HG03442 (cell line): ENCODE measurements around the gene AK9.
"Not testable (repeated sequence)": the region's sequence is repeated elsewhere in the genome, so short reads cannot be mapped to it uniquely, and the experiment has no call there.

ENCODE experiments used
- ATAC-seq: cut with Tn5 transposase; IDR thresholded peaks from one replicate; pipeline ENCODE4 v1.9.1; 2021; ENCODE audit warnings: mild to moderate bottlenecking, moderate library complexity; ENCODE audit not compliant: unreplicated experiment

The AK9 gene

DNA sequence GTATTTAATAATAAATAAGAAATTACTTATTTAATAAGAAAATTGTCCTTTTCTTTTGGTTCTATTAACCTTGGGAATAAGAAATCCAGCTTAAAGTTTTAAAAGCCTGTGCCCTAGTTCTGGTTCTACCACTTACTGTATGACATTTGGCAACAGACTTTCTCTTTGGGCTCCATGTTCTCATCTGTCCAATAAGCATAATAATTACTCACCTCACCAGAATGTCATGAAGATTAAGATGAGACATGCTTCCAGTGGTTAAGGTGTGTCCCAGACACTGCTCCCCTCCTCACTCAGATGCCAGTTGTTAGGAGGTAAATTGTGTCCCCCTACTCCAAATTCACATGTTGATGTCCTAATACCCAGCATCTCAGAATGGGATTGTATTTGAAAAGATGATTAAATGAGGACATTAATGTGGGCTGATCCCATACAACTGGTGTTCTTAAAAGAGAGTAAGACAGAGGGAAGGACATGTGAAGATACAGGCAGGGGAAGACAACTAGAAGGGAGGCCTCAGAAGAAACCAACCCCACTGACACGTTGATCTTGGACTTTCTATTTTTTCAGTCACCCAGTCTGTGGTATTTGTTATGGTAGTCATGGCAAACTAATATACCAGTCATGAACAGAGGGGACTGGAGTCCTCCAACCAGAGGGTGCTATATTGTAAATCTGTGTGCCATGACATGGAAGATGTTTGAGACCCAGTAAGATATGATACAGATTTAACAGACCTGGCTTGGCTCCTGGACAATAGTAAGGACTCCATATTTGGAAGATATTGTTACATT lies 229.1 kb downstream of the AK9 start:
- ATAC-seq: no peak

DNA sequence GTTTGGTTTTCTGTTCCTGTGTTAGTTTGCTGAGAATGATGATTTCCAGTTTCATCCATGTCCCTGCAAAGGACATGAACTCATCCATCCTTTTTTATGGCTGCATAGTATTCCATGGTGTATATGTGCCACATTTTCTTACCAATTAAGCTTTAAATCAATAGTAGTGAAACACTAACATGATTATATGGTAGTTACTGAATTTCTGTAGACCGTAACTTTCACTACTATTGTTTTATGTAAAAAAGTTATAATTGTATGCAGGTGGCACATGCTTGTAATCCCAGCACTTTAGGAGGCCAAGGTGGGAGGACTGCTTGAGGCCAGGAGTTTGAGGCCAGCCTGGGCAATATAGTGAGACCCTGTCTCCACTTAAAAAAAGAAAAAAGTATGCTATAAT lies 229.8 kb downstream of the AK9 start:
- ATAC-seq: not testable (repeated sequence)

DNA sequence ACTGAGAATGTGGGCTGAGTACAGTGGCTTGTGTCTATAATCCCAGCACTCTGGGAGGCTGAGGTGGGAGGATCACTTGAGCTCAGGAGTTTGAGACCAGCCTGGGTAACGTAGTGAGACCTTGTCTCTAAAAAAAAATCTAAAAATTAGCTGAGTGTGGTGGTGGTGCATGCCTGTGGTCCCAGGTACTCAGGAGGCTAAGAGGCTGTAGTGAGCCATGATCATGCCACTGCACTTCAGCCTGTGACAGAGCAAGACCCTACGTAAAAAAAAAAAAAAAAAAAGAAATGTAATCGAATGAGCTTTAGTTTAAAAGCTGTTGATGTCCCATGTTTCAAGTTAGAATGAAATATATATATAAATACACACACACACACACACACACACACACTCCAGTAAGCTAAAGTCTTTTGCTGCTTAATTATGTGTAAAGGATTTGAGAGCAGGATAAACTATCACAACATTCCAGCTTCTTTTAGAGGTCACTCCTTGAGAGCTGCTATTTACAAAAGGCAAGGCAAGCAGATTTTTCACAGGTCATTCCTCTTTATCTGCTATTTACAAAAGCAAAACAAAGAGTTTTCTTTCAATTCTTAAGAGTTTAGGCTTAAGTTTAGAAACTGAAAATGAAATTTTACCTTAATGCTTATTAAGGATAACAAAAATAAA lies 230.7 kb downstream of the AK9 start:
- no peak for ATAC-seq

DNA sequence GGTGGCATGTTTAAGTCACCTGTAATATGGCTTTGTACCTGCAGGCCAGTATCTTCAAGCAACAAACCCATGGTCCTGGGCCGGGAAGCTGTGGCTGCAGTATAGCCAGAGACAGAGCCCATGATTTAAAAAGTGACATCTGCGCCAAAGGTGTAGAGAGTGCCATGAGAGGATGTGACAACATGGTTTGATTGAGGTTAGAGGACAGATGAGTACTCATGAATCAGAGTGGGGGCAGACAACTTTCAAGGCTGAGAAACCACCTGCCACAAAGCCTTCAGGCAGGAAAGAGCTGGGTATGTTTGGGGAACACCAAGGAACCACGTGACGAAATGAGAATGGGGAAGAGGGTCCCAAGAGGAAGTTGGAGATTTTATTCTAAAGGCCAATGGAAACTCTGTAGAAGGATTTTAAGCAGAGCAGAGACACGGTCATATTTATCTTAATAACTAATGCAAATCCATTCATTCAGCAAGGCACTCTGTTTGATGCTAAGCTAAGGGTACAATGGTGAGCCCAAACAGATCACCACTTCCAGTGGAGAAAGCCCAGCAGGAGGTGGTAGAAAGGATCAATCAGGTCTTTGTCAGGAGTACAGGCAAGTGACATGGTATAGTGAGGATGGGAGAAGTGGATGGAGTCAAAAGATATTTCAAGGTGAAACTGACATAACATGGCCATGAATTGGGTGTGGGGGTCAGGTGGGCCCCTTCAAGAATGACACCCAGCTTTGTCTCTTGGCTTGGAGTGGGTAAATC lies 232.0 kb downstream of the AK9 start:
- ATAC-seq: peak; percentile 31

DNA sequence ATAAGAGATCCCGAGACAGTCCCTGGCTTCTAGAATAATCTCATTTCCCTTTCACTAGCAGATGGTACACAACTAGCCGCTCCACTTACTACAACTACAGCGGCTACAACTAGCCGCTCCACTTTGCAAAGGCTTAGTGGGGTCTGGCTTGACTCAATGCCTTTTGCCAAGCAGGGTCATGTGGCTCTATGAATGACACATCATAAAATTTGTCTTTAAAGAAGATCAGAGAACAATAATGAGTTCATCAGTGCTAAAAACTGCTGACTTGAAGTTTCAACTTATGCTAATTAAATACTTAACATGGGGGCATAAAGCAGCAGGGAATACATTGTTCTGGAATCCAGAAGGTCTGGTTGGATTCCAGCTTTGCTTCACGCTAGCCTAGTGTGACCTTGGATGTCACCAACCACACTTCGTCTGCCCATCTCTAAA lies 233.4 kb downstream of the AK9 start:
- ATAC-seq: no peak

DNA sequence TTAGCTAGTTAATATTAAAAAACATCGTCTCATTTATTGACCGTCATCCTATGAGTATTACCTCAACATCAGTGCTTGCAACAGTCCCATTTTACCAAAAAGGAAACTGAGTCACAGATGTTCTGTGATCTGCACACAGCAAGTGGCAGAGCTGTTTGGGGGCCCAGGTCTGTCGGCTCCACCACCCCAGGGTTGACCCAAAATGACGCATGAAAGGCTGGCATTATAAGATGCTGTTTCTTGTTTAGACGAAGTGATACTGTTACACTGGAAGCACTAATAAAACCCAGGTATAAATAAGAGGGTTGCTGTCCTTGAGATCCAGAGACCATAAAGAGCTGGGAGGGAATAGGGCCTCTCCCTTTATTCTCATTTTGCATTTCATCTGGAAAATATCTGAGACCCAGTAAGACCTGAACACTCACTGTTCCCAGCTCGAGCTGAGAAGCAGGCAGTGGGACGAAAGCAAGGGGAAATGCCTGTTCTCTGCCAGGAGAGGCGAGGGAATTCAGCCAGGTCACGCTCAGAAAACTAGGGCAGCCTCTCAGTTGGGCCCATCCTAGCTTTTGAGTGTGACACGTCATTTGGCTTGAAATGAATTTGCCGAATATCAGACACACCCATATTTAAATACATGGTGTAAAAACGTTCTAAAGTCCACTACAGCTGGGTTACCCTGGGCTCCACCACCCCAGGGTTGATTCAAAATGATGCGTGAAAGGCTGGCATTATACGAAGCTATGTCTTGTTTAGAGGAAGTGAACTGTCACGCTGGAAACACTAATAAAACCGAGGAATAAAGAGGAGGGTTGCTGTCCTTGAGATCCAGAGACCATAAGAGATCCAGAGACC lies 234.1 kb downstream of the AK9 start:
- ATAC-seq: no peak

DNA sequence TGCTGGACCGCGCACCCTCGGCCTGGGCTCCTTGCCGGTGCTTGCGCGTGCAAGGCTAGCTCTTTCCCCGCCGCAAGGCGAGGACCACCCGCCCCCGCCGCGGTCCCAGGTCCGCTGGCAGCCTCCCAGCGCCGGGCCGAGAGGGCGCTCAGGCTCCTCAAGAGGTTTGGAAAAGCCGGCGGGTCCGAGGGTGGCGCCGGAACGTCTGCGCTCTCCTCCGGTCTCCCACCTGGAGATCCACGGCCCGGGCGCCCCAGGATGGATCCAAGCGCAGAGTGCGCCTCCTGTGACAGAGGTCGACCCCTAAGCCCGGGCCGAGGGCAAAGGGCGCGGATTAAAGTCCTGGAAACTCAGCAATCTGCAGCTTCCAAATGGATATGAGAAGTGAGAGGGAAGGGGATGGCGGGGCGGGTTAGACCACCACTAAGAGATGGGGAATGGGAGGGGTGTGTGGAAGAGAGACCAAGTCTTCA lies 234.9 kb downstream of the AK9 start:
- no peak for ATAC-seq

DNA sequence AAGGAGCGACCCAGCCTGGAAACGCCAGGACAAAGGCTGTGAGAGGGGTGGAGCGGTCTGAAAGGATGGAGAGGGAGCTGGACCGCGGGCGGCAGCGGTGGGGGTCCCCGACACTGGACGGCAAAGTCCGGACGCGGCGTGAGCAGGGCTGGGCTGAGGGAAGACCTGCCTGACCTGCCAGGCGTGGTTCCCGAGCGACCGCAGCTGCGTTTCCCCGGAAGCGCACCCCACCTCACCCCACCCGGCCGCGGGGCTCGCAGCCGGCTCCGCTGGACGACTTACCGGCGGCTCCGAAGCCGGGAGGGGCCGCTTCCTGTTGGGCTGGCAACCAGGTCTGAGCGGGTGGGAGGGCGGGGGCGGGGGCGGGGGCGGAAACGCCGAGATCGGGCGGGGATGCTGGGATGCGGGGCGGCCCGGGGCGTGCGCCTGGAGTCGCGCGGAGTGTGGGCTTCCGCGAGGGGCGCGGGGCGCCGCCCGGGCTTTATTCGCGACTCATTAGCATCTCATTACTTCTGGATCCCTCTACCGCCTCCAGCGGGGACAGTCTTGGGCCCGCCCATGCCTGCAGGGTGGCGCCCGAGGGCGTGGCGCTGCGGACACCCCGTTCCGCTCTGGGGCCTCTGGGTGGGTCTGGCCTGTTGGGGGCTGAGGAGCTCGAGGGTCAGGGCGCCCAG lies 235.4 kb downstream of the AK9 start, which contains the start of gene MICAL1:
TSS of gene MICAL1 (minus strand) at position 336 of the 674 bp plus-strand sequence. CDS start 1,576 bp downstream, outside the sequence.
- ATAC-seq: peak; percentile 46

DNA sequence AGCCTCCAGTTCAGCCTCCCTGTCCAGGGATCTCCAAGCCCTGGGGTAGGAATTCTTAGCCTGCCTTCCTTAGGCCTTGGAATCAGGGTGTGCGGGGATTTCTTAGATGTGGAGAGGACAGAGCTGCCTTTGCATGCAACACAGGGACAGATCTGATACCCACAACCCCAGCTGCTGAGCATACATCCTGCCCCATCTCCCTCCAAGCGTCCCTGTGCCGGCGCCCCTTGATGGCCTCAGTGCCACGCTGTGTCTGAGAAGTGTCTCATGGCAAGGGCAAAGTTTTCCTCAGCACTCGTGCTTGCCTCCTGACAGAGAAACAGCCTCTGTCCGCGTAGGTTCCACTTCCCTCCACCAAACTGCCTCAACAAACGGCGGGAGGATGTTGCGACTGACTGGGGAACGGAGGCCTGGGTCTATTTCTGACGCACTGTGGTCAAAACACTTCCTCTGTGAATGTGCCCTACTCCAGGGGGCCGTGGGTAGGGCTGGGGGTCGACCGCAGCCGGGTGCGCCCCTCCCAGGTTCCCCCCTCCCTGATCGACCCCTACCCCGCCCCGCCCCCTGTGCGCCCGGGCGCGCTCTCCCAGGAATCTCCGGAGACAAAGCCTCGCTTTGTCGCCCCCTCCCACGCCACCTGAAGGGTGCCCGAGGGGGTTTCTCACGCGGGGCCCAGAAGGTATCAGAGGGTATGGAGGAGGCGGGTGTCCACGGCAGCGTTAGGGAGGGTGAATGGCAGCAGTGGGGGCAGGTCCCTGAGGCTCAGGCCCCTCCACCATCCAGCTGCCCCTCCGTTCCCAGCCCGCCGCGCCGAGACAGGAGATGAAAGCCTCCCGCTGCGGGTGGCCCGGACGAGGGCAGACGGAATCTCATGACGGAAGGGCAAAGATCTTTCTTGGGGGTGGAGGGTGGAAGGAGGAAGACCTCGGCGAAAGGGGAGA lies 236.2 kb downstream of the AK9 start:
- peak; percentile 28 for ATAC-seq

DNA sequence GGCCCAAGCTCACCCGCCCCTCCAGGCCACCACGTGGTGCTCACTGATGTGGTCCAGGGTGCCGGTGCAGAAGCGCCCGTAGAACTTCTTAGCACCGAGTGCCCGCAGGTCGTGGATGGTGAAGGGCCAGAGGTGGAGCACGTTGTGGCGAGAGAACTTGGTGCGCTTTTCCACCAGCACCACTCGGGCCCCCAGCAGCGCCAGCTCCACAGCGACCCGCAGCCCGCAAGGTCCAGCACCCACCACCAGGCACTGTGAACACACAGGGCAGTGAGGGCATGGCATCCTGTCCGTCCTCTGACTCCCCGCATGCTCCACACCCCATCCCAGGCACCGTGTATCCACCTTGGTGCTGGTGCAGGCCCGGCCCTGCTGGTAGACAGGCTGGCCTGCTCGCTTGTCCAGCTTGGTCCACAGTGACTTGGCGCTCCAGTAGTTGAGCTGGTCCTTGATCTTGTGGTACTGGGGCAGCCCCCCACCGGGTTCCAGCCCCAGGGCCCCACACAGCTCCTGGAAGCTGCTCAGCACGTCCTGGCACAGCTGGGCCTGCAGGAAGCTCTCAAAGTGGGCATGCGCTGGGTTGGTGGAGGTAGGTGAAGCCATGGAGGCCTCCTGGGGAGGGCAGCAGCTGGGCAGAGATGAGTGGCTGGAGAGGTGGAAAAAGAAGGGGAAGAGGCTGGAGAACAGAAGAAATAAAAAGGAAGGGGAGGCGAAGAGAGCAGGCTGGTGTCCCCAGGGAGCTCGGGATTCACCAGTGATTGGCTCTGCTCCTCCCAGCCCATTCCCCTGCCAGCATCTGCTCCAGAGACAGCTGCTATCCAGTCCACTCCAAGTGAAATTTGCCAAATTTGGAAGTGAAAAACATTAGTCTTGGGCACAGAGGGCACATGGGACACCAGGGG lies 237.2 kb downstream of the AK9 start:
- no peak for ATAC-seq

DNA sequence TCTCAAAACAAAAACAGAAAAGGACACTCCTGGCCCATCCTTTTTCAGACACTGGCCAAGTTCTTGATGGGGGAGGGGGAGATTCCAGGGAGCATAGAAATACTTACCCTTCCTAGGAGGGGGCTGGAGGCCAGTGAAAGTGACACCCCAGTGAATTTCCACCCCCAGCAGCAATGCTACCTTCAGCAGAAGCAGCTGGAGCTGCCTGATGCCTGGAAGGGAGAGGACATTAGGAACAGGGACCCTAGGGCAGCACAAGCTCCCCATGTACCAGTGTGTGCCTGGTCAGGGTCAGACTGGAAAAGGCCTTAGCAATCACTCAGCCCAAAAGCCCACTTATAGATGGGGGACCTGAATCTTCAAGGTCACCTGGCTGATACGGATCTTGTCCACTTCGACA lies 237.8 kb downstream of the AK9 start:
- ATAC-seq: no peak

DNA sequence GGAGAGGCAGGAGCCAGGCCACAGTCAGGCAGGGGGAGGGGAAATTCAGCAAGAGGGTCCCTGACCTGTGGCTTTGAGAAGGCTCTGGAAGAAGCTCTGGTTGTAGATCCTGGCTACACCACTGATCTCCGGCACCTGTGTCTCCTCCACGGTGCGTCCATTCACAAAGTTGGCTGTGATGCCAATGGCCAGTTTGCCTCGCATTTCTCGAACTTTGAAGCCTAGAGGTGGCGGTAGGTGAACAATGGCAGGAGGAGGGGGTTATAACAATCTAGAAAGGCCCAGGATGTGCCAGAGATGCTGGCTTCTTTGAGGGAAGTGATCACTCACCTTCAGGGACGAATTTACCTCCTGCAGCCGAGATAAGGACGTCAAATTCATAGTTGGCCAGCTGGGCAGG lies 238.8 kb downstream of the AK9 start:
- no peak for ATAC-seq

DNA sequence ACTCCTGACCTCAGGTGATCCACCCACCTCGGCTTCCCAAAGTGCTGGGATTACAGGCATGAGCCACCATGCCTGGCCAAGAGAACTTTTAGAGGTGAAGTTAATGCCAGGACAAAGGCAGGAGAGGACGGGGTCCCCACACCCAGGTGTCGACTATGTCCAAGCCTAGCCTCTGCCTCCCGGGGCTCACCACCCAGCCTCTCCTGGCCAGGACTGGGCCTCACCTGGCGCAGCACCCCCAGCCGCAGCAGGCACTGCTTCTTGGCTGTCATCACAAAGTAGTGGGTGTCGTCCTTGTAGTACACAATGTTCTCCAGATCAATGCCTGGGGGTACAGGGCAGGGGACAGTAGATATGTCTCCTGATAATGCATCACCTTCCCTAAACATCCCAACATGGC lies 239.6 kb downstream of the AK9 start:
- ATAC-seq: no peak

DNA sequence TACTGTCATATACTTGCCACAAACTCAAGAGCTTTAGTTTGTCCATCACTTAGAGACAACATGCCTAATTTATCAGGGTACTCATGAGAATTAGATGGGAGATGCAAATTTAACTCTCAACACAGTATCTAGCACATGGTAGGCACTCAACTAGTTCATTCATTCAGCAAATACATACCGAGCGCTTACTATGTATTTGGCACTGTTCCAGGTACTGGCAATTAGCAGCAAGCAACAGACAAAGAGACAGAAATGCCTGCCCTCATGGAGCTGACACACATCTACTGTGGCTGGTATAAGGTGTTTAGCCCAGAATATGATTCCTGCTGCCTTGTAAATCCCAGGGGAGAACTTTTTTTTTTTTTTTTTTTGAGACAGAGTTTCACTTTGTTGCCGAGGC lies 240.2 kb downstream of the AK9 start:
- ATAC-seq: no peak

DNA sequence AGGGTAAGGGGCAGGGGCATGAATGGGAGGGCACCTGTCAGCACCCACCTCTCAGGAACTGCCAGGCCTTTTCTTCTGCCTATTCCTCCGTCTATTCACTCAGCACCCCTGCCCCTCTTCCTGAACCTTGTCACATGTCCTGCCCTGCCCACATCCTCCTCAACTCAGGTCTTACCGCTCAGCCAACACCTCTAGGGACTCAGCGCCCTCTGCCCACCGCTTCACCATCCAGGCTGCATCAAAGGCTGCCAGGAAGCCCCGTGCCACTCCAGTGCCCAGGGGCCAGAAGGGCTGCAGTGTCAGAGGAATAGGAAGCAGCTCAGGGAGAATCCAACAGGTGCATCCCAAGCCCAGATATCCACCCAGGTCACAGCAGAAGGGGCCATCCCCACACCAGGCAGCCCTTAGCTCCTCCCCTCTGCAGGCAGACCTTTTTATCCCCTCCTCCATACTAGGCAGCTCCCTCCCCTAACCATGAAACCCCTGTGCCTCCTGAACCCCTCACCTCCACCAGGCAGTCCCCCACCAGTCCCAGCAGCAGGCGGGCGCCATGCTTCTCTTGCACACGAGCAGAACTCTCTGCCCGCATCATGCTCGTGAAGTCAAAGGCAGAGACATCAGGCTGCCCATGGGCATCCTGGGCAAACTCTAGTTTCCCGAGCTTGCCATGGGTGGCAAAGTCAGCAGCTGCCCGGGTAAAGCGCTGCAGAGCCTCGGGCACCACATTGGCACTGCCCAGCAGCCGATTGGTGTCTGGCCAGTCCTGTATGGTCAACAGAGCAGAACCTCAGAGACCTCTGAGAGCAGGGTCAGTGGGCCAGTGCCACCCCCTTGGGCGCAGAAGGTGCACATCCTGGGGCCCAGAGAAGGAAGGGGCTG lies 241.0 kb downstream of the AK9 start:
- ATAC-seq: no peak

DNA sequence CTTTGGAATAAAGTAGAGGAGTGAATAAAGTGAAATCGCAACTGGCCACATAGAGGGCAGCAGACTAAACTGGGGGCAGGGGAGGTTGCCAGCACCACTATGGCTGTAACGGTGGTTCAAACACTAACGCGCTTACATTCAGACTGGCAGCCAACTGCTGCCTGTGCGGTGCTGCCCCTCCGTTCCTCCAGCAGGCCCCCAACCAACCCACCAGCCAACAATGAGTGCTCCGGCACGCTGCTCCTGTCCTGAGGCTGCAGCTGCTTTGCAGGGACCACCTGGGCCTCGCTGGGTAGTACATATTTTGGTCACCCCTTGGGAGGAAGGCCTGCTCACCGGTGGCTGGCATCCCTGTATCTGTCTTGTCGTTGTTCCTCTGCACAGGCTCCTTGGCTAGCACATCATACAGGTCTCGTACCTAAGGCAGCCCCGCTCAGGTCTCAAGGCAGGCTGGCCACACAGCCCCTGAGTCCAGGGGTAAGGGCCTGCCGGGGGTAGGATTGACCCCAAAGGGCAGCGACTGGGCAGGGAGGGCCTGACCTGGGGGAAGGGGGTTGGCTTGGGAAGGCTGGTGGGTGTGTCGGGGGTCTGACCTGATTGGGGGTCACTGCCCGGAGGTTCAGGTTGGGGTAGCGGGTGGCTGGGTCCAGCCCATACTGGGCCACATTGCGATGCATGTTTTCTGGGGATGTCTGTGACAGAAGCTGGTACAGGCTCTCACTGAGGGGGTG lies 241.8 kb downstream of the AK9 start:
- no peak for ATAC-seq
